H1 (cell line): Measurements from ENCODE around the gene CD3D. TPM values are rescaled to one million over a fixed set of nuclear protein-coding genes. Genes with fewer than 3 reads are reported as not detected.

Source experiments
- CTCF ChIA-PET: fragments of 300-600 bp; sonication (Branson Sonifier 250); formaldehyde crosslinking; loops from one replicate; lab custom pipeline; 2021; ENCODE audit not compliant: partially characterized antibody; lab: Charles Lee
- POLR2A ChIA-PET: fragments of 300-600 bp; sonication (Branson Sonifier 250); formaldehyde crosslinking; loops from one replicate; lab custom pipeline; 2021; ENCODE audit warnings: inconsistent platforms; ENCODE audit not compliant: partially characterized antibody; lab: Charles Lee
- DNase-seq, 2 experiments: peaks; one replicate each; pipeline versions ENCODE4 v3.0.0 to v3.0.0-alpha.2; 2010 to 2022; ENCODE audit warnings: low spot score in 2 of 2, low read depth in 1 of 2, mixed read lengths in 1 of 2
- FAIRE-seq: peaks from 2 replicates; lab custom pipeline; 2011; peaks lifted over from hg19 to GRCh38; lab: Jason Lieb, UNC
- H2AFZ ChIP-seq: 2 replicates; pipeline ENCODE4 v1.8.1; 2012; ENCODE audit warnings: low read length, inconsistent platforms
- H2AK5ac ChIP-seq: 2 replicates; pipeline ENCODE4 v1.6.1; 2013; ENCODE audit warnings: low read depth, low read length
- H2BK120ac ChIP-seq: replicated peaks from 2 replicates; pipeline ENCODE3; 2013; ENCODE audit warnings: low read depth, low read length, inconsistent platforms
- H2BK12ac ChIP-seq: 2 replicates; pipeline ENCODE4 v1.6.1; 2013; ENCODE audit warnings: low read depth, low read length
- H2BK15ac ChIP-seq: 2 replicates; pipeline ENCODE4 v1.6.1; 2013; ENCODE audit warnings: low read length
- H2BK20ac ChIP-seq: 2 replicates; pipeline ENCODE4 v1.6.1; 2013; ENCODE audit warnings: low read length
- H2BK5ac ChIP-seq: 2 replicates; pipeline ENCODE4 v1.6.1; 2013; ENCODE audit warnings: low read depth, low read length
- H3K14ac ChIP-seq: 2 replicates; pipeline ENCODE4 v1.6.1; 2013; ENCODE audit warnings: inconsistent platforms; ENCODE audit not compliant: insufficient read length
- H3K18ac ChIP-seq: 2 replicates; pipeline ENCODE4 v1.6.1; 2013; ENCODE audit warnings: low read length; ENCODE audit errors: extremely low read depth
- H3K23ac ChIP-seq: 2 replicates; pipeline ENCODE4 v1.6.1; 2013; ENCODE audit warnings: inconsistent platforms; ENCODE audit not compliant: insufficient read length
- H3K23me2 ChIP-seq: 2 replicates; pipeline ENCODE4 v1.6.1; 2013; ENCODE audit warnings: low read depth, low read length
- H3K27ac ChIP-seq: 2 replicates; pipeline ENCODE4 v1.6.1; 2011; ENCODE audit warnings: low read depth, low read length, inconsistent platforms
- H3K27me3 ChIP-seq, 4 experiments: replicated peaks in 1 of 4; 1 replicate in 1 of 4; 2 replicates in 3 of 4; pipeline versions ENCODE4 v1.6.1 to v1.8.1; 2011 to 2013; ENCODE audit warnings: low read length in 3 of 4, mild to moderate bottlenecking in 3 of 4, inconsistent platforms in 2 of 4, mixed read lengths in 2 of 4, moderate library complexity in 1 of 4; ENCODE audit not compliant: control insufficient read depth in 3 of 4, insufficient read depth in 3 of 4; ENCODE audit errors: extremely low read depth in 1 of 4
- H3K36me3 ChIP-seq, 4 experiments: 2 replicates each; pipeline versions ENCODE4 v1.6.1 to v1.8.1; 2011 to 2013; ENCODE audit warnings: mild to moderate bottlenecking in 4 of 4, low read length in 3 of 4, moderate library complexity in 2 of 4, control low read depth in 1 of 4, inconsistent platforms in 1 of 4; ENCODE audit not compliant: insufficient read depth in 4 of 4, control insufficient read depth in 2 of 4
- H3K4ac ChIP-seq: replicated peaks from 2 replicates; pipeline ENCODE3; 2013; ENCODE audit warnings: low read length, low read depth, mixed read lengths, inconsistent platforms; ENCODE audit not compliant: insufficient read length
- H3K4me1 ChIP-seq, 4 experiments: replicated peaks in 1 of 4; 1 replicate in 1 of 4; 2 replicates in 3 of 4; pipeline versions ENCODE4 v1.6.1 to v1.8.1; 2011 to 2013; ENCODE audit warnings: low read length in 3 of 4, inconsistent platforms in 2 of 4, mixed read lengths in 1 of 4; ENCODE audit not compliant: insufficient read depth in 4 of 4, control insufficient read depth in 3 of 4
- H3K4me2 ChIP-seq, 2 experiments: 2 replicates each; pipeline versions ENCODE4 v1.6.1 to v1.8.1; 2011 to 2013; ENCODE audit warnings: low read depth in 2 of 2, low read length in 2 of 2, control low read depth in 1 of 2, inconsistent platforms in 1 of 2, mild to moderate bottlenecking in 1 of 2; ENCODE audit not compliant: insufficient read depth in 1 of 2
- H3K4me3 ChIP-seq, 4 experiments: fragments of 200-600, 300-600 bp in 1 of 4; sonication (generic), shearing (Covaris generic), sonication (Bioruptor Twin) in 1 of 4; 2 replicates each; pipeline versions ENCODE4 v1.5.1 to v1.8.1; 2011 to 2016; ENCODE audit warnings: low read length in 4 of 4, low read depth in 3 of 4, control low read depth in 2 of 4, inconsistent platforms in 2 of 4, mild to moderate bottlenecking in 2 of 4, mixed read lengths in 1 of 4, moderate library complexity in 1 of 4; ENCODE audit not compliant: insufficient read depth in 2 of 4; ENCODE audit errors: extremely low read depth in 1 of 4
- H3K56ac ChIP-seq: replicated peaks from 2 replicates; pipeline ENCODE3; 2013; ENCODE audit warnings: low read depth, mild to moderate bottlenecking, mixed read lengths, low read length, inconsistent platforms; ENCODE audit not compliant: insufficient read length
- H3K79me1 ChIP-seq: 2 replicates; pipeline ENCODE4 v1.6.1; 2013; ENCODE audit warnings: low read depth, low read length, control low read depth
- H3K79me2 ChIP-seq, 2 experiments: 2 replicates each; pipeline versions ENCODE4 v1.6.1 to v1.8.1; 2012 to 2013; ENCODE audit warnings: low read length in 2 of 2, mild to moderate bottlenecking in 2 of 2, inconsistent platforms in 1 of 2; ENCODE audit not compliant: insufficient read depth in 2 of 2, control insufficient read depth in 1 of 2
- H3K9ac ChIP-seq, 4 experiments: replicated peaks in 1 of 4; 1 replicate in 1 of 4; 2 replicates in 3 of 4; pipeline versions ENCODE4 v1.6.1 to v1.8.1; 2011 to 2013; ENCODE audit warnings: low read depth in 3 of 4, low read length in 3 of 4, control low read depth in 2 of 4, mild to moderate bottlenecking in 2 of 4, moderate library complexity in 2 of 4, inconsistent platforms in 1 of 4; ENCODE audit errors: extremely low read depth in 1 of 4
- H3K9me3 ChIP-seq, 2 experiments: 2 replicates each; pipeline versions ENCODE4 v1.6.1 to v1.8.1; 2012 to 2013; ENCODE audit warnings: mild to moderate bottlenecking in 2 of 2, moderate library complexity in 2 of 2, control low read depth in 1 of 2, inconsistent platforms in 1 of 2, low read depth in 1 of 2, low read length in 1 of 2, mixed read lengths in 1 of 2; ENCODE audit not compliant: insufficient read depth in 2 of 2
- H4K20me1 ChIP-seq, 2 experiments: replicated peaks in 1 of 2; 2 replicates each; pipeline versions ENCODE3 to v1.8.1; 2011 to 2013; ENCODE audit warnings: inconsistent platforms in 2 of 2, low read length in 2 of 2, mild to moderate bottlenecking in 1 of 2; ENCODE audit not compliant: insufficient read depth in 2 of 2, control insufficient read depth in 1 of 2
- H4K5ac ChIP-seq: 2 replicates; pipeline ENCODE4 v1.6.1; 2013; ENCODE audit warnings: low read length, low read depth, mixed read lengths, inconsistent platforms; ENCODE audit not compliant: insufficient read length
- H4K8ac ChIP-seq: 2 replicates; pipeline ENCODE4 v1.8.0; 2013; ENCODE audit warnings: mild to moderate bottlenecking, moderate library complexity, low read length, inconsistent platforms; ENCODE audit not compliant: insufficient read depth; ENCODE audit errors: extremely low read depth
- H4K91ac ChIP-seq: replicated peaks from 2 replicates; pipeline ENCODE3; 2013; ENCODE audit warnings: low read length, mixed read lengths, inconsistent platforms; ENCODE audit not compliant: insufficient read length
- HDAC6 ChIP-seq: IDR thresholded peaks from one replicate; pipeline ENCODE4 v1.7.1; 2012; ENCODE audit warnings: low read depth, mild to moderate bottlenecking, inconsistent platforms, low read length, moderate library complexity
- SP4 ChIP-seq: IDR thresholded peaks from 2 replicates; pipeline ENCODE4 v1.6.1; 2012; ENCODE audit warnings: low read length, inconsistent platforms
- WGBS, 2 experiments: shearing (Covaris generic) in 1 of 2; methylation state at CpG; one replicate each; pipeline versions ENCODE4 v1.1.6 to v1.1.7; 2013 to 2015; ENCODE audit warnings: low lambda C conversion rate in 2 of 2, mixed read lengths in 2 of 2, inconsistent platforms in 1 of 2, low coverage in 1 of 2, missing lambda C conversion rate in 1 of 2; ENCODE audit not compliant: insufficient replicate concordance in 2 of 2, insufficient coverage in 1 of 2, insufficient read length in 1 of 2; ENCODE audit errors: extremely low coverage in 1 of 2, missing lambda C conversion rate in 1 of 2; 5-methylcytosine and 5-hydroxymethylcytosine counted together
- polyA plus RNA-seq, 7 experiments: library from polyadenylated mRNA; depleted of rRNA in 3 of 7; stranded (reverse) in 5 of 7; unstranded in 2 of 7; fragments of >200 nt in 5 of 7; fragments of 200-250 nt in 2 of 7; gene quantifications; 1 replicate in 5 of 7; 2 replicates in 1 of 7; 4 replicates in 1 of 7; pipeline versions ENCODE4 v1.2.1 to v1.2.3, GENCODE V29; 2011 to 2013; ENCODE audit warnings: missing spikeins in 2 of 7, mixed read lengths in 2 of 7
- total RNA-seq: library from RNA; stranded (reverse); fragmentation: NEBNext Ultra II Directional; extraction: Animal tissue kit (Norgen Biotek cat#: 25700); gene quantifications from 2 replicates; pipeline ENCODE4 v1.2.1, GENCODE V29; 2021

The CD3D gene
- total and polyA plus RNA-seq, 2 of the 8 experiments (the other 6 are each of a cell fraction or from before 2014, with no cell fraction given) = not detected

DNA sequence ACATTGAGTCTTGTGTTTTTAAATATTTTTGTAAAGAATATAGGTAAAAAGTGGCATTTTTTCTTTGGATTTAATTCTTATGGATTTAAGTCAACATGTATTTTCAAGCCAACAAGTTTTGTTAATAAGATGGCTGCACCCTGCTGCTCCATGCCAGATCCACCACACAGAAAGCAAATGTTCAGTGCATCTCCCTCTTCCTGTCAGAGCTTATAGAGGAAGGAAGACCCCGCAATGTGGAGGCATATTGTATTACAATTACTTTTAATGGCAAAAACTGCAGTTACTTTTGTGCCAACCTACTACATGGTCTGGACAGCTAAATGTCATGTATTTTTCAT is 38.3 kb downstream of the CD3D start:
- no peak for FAIRE-seq
- no peak overlapping the region for H2BK5ac ChIP-seq
- CTCF ChIA-PET = interaction anchor here (0.6 to 1.7 kb wide), 4 partner anchors 8 to 159 kb away, joined by 3 to 12 read pairs (median 3); no protein-coding TSS in a partner anchor
- H3K14ac ChIP-seq = no peak overlapping the region
- no peak overlapping the region for H3K27ac ChIP-seq
- H3K9me3 ChIP-seq = no peaks in the 10 kb centered on the region
- H2AK5ac ChIP-seq = no peak overlapping the region
- no peak overlapping the region for H3K9ac ChIP-seq
- no peak overlapping the region for H2BK20ac ChIP-seq
- H2BK120ac ChIP-seq = no peak overlapping the region
- no peaks in the 10 kb centered on the region for H3K79me2 ChIP-seq
- no peak overlapping the region for H2BK12ac ChIP-seq
- no peak overlapping the region for H4K91ac ChIP-seq
- H3K27me3 ChIP-seq = no peaks in the 10 kb centered on the region
- no peak overlapping the region for H4K5ac ChIP-seq
- no peak overlapping the region for H3K4ac ChIP-seq
- H3K23me2 ChIP-seq = no peaks in the 10 kb centered on the region
- H2BK15ac ChIP-seq = no peak overlapping the region
- DNase-seq = no peak
- H3K36me3 ChIP-seq = no peaks in the 10 kb centered on the region
- H3K18ac ChIP-seq = no peak overlapping the region
- no peaks in the 10 kb centered on the region for H4K20me1 ChIP-seq
- POLR2A ChIA-PET = interaction anchor here (1.7 kb wide), 1 partner anchor 55 kb away, joined by 3 read pairs; the partner anchor contains the start of gene UBE4A
- H2AFZ ChIP-seq = peak overlapping the region; percentile 66
- WGBS, 2 experiments = 94% methylated on average over 1 of the region's 1 CpG; no CpG with 5 or more reads in 1 of the 2 experiments
- H3K79me1 ChIP-seq = no peaks in the 10 kb centered on the region
- no peak overlapping the region for H3K23ac ChIP-seq
- no peaks in the 10 kb centered on the region for H3K4me1 ChIP-seq
- H4K8ac ChIP-seq = no peak overlapping the region
- no peak overlapping the region for H3K4me2 ChIP-seq
- H3K4me3 ChIP-seq = no peak overlapping the region
- H3K56ac ChIP-seq = no peak overlapping the region
- TF ChIP-seq HDAC6 = no peak
- TF ChIP-seq SP4 = no peak
